ENCODE data around the gene HPGD. TPM values are rescaled to one million over a fixed set of nuclear protein-coding genes. Genes with fewer than 3 reads are reported as not detected.

Gene HPGD
- polyA plus RNA-seq, 1 of the 3 experiments (the other 2 are of a cell fraction) = not detected

DNA sequence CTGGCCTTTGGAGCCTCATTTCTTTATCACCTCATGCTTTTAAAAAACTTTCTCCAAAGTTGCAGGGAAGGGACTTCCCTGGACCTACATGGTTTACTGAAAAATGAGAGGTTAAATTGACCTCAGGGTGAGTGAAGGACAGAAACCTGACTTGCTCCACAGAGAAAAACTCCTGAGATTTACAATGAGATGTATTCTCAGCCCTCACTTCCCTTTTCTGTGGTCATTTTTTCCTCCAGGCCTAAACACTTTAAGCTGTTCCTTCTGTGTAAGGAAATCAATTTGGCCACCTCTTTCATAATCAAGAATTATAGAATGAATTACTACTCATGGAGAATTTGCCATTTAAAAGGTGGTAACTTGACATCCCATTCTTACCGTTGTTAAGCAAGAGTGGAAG, 77.9 kb downstream of the HPGD start:
- Histone ChIP-seq H2AFZ (ENCODE audit: low read depth) (no peak overlapping the region), H3K9me3 (no peaks in the 10 kb centered on the region), H3K79me2 (ENCODE audit: insufficient read depth) (no peaks in the 10 kb centered on the region), H4K20me1 (ENCODE audit: insufficient read depth) (no peaks in the 10 kb centered on the region), H3K36me3 (replicated peaks in 1 of 2; ENCODE audit: control insufficient read depth in 1 of 2, insufficient read depth in 2 of 2, low read length in 1 of 2) (no peaks in the 10 kb centered on the region), H3K4me3 (ENCODE audit: low read depth in 2 of 2, low read length in 1 of 2) (no peak overlapping the region), H3F3A (replicated peaks; ENCODE audit: insufficient read depth) (no peaks in the 10 kb centered on the region), H3K9ac (no peak overlapping the region), H3K27me3 (ENCODE audit: insufficient read depth) (no peaks in the 10 kb centered on the region), H3K9me2 (no peaks in the 10 kb centered on the region), H3K4me1 (ENCODE audit: control insufficient read depth in 1 of 2, insufficient read depth in 2 of 2, low read depth in 1 of 2, low read length in 1 of 2) (no peaks in the 10 kb centered on the region), H3K27ac (ENCODE audit: low read depth in 2 of 2, low read length in 1 of 2) (no peak overlapping the region), H3K4me2 (no peak overlapping the region)
- TF ChIP-seq, protein P1, sequence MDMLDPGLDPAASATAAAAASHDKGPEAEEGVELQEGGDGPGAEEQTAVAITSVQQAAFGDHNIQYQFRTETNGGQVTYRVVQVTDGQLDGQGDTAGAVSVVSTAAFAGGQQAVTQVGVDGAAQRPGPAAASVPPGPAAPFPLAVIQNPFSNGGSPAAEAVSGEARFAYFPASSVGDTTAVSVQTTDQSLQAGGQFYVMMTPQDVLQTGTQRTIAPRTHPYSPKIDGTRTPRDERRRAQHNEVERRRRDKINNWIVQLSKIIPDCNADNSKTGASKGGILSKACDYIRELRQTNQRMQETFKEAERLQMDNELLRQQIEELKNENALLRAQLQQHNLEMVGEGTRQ (IDR thresholded peaks at IDR 0.05; ENCODE audit: borderline replicate concordance, low read depth, low read length) = no peak
- TF ChIP-seq CHD2 (IDR thresholded peaks at IDR 0.05; ENCODE audit: low read length, partially characterized antibody) (no peak), FOXJ3 (CRISPR knock-in tag; IDR thresholded peaks at IDR 0.05) (no peak)
- ChIA-PET POLR2A (no interaction called here), CTCF (interaction anchor here (0.6 kb wide), 1 partner anchor 494 kb away, joined by 3 read pairs; no protein-coding TSS in a partner anchor)
- WGBS (ENCODE audit: low lambda C conversion rate) = 24% methylated on average over 1 of the region's 1 CpG
- DNase-seq = no peak

Other genes starting within 250 kb of the HPGD start
- 16.0 and 21.4 TPM in 2 replicates for gene FBXO8, start 238.8 kb downstream of the HPGD start, polyA plus RNA-seq (2012; rRNA removed)
- 3.8 and 7.3 TPM in 2 replicates for gene CEP44, start 238.6 kb downstream of the HPGD start, polyA plus RNA-seq (2012; rRNA removed)

Measured in SK-N-SH (cell line).